NB4 (cell line): ENCODE data around the gene WHAMM.

ENCODE experiments used
- DNase-seq: peaks from one replicate; pipeline ENCODE4 v3.0.0; 2010; ENCODE audit warnings: low read depth
- H3K4me3 ChIP-seq: one replicate; pipeline ENCODE4 v1.5.1; 2011; ENCODE audit warnings: mild to moderate bottlenecking, low read depth, low read length, moderate library complexity
- MYC ChIP-seq: IDR thresholded peaks from 2 replicates; pipeline ENCODE4 v1.6.1; 2011; ENCODE audit warnings: low read depth, low read length
- POLR2A ChIP-seq: IDR thresholded peaks from 2 replicates; pipeline ENCODE4 v1.6.1; 2011; ENCODE audit warnings: mild to moderate bottlenecking; ENCODE audit not compliant: insufficient read length; ENCODE audit errors: extremely low read depth
- TF ChIP-seq, protein P1 (sequence below): IDR thresholded peaks from 2 replicates; pipeline ENCODE4 v1.6.1; 2011; ENCODE audit warnings: low read depth, low read length
- TF ChIP-seq, protein P2 (sequence below): IDR thresholded peaks from one replicate; pipeline ENCODE4 v1.5.1; 2012; ENCODE audit warnings: low read depth, low read length

Gene WHAMM

DNA sequence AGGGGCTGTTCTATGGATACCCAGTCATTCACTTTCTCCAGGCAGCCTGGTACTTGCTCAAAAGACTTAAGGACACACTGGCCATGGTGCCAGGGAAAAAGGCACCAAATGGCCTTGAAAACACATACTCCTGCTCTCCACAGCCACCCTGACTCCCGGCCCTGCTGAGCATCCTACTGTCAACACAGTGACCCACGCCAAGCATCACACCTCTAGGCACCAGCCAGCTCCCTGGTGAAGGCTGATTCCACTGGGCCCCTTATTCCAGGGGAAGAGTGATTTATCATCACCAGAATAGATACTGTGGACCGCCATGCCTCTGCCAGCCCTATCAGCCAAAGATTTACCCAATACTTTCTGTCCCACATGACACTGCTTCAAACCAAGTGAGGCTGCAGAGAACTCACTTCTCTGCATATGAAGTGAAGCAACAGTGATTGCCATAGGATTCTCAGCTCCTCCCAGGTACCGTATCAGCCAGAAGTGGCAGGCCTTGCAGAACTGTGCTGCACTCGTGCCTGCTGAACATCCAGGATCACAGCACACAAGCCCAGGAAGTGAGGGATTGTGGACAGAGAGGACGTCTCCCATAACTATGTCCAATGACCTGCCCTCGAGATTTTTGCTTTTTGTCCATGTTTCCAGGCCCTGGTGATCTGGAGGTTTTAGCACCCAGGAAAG lies 63.7 kb downstream of the WHAMM start:
- TF ChIP-seq, protein P1, sequence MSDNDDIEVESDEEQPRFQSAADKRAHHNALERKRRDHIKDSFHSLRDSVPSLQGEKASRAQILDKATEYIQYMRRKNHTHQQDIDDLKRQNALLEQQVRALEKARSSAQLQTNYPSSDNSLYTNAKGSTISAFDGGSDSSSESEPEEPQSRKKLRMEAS = no peak
- no peak for TF ChIP-seq MYC
- TF ChIP-seq, protein P2, sequence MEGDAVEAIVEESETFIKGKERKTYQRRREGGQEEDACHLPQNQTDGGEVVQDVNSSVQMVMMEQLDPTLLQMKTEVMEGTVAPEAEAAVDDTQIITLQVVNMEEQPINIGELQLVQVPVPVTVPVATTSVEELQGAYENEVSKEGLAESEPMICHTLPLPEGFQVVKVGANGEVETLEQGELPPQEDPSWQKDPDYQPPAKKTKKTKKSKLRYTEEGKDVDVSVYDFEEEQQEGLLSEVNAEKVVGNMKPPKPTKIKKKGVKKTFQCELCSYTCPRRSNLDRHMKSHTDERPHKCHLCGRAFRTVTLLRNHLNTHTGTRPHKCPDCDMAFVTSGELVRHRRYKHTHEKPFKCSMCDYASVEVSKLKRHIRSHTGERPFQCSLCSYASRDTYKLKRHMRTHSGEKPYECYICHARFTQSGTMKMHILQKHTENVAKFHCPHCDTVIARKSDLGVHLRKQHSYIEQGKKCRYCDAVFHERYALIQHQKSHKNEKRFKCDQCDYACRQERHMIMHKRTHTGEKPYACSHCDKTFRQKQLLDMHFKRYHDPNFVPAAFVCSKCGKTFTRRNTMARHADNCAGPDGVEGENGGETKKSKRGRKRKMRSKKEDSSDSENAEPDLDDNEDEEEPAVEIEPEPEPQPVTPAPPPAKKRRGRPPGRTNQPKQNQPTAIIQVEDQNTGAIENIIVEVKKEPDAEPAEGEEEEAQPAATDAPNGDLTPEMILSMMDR = no peak
- no peak for TF ChIP-seq POLR2A
- no peak for DNase-seq
- H3K4me3 ChIP-seq = no peak overlapping the region

DNA sequence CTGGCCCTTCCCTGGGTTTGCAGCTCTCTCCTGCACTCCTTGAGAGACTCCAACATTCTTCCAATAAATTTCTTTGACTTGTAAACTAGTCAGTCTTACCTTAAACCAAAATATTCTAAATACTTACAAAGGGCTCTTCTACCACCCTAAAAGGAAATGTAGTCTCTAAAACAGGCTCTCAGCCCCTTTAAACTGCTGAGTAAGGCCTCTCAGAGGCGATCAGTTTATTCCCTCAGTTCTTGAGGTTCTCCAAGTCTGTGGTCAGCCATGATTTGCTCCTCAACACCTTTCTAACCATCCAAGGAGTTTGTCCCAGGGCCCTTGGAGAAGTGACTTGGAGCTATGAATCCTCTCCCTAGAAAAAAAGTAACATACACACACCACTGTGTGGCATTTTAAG lies 64.8 kb downstream of the WHAMM start:
- TF ChIP-seq, protein P1 = no peak
- TF ChIP-seq, protein P2 = no peak
- TF ChIP-seq POLR2A (no peak), MYC (no peak)
- H3K4me3 ChIP-seq = no peak overlapping the region
- no peak for DNase-seq

DNA sequence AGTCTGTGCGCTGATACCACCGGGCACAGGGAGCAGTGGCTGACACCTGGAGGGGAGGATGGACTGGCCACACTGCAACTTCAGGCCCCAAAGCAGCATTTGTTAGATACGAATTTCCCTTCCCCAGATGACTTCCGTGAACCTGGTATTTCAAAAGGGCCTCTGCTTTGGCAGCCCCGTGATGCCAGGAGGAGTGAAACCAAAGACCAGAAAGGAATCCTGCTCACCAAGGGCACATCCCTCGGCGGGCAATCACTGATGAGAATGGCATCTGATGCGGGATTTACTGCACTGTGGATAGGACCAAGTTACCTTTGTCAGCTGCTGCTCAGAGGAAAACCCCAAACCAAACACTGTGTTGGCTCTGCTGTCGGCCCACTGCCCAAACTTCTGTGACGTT lies 65.5 kb downstream of the WHAMM start:
- H3K4me3 ChIP-seq = no peak overlapping the region
- TF ChIP-seq, protein P2 = no peak
- no peak for TF ChIP-seq POLR2A
- TF ChIP-seq, protein P1 = no peak
- TF ChIP-seq MYC = no peak
- DNase-seq = no peak

DNA sequence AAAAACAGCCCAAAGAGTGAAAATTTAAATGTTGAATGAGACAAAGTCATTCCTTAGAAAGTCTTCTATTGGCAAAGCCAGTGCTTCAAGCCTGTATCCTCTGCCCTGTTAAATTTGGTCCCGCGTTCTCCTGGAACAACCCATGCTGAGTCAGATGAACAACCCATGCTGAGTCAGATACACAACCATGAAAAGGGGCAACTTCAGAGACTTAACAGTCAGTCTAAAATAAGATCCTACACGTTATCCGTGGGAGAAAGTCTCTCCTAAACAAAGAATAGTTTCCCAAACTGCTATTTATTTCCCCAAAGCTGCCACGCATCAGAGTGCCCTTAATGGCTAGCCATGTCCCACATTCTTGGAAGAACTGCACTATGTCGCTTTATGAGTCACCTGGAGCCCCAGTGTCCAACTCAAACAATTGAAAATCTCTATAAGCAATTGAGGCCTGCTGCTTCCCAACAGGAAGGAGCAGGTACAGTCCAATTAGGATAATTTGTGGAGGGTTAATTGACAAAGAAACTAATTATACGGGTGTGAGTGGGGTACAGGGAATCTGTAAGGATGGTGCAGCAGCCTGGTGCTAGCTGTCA lies 66.1 kb downstream of the WHAMM start:
- H3K4me3 ChIP-seq = no peak overlapping the region
- TF ChIP-seq, protein P2 = no peak
- TF ChIP-seq, protein P1 = no peak
- TF ChIP-seq POLR2A (no peak), MYC (no peak)
- DNase-seq = no peak

DNA sequence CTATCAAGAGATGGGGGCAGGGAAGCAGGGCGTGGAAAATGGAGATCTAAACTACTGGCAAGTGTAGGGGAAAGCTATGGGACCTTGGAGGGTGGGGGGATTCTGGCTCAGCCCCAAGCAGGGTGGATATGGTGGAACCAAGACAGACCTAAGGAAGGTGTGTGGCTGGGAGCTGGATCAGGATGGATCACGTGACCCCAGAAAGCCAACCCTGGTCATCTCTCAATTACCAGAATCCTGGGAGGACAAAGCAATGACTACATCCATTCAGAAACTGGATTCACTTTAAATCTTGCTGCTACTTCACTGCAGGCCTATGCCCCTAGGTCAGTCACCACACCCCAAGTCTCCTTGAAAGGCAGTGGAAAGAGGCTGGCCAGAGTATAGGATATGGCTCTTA lies 68.4 kb downstream of the WHAMM start:
- TF ChIP-seq POLR2A = no peak
- TF ChIP-seq, protein P1 = no peak
- TF ChIP-seq, protein P2 = no peak
- no peak for TF ChIP-seq MYC
- no peak for DNase-seq
- no peak overlapping the region for H3K4me3 ChIP-seq
